ENCODE results near the gene ATF7.

The ATF7 gene

DNA sequence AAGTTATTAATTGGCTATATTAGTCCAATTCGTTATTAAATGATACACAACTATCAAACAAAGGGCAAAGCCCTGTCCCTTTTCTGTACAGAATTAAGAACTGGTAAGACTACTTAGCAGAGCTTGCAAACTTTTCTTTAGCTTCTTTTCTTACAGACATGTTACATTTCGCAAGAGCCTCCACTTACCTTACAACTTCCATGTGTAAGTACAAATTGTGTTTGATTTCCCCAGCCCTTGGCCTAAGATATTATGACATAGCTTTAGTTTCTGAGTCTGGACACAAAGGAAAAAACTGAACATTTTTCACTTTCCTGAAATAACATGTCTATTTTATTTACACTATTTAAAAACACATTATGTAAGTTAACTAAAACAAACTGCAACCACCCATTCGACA lies 1.7 kb downstream of the ATF7 start:
- H2AFZ ChIP-seq (ENCODE audit: low read depth, low read length) = no peak overlapping the region
- peak overlapping the region; percentile 84 for H3K9ac ChIP-seq (ENCODE audit: low read depth, low read length)
- no peaks in the 10 kb centered on the region for H4K20me1 ChIP-seq (ENCODE audit: insufficient read depth, low read length)
- H3K27me3 ChIP-seq (ENCODE audit: insufficient read depth, low read length, poor library complexity) = no peaks in the 10 kb centered on the region
- peak overlapping the region; percentile 91 for H3K4me2 ChIP-seq (ENCODE audit: insufficient read depth, low read length)
- peak overlapping the region in 1 of 2 experiments; percentile 91; a peak in 2 of 4 replicates for H3K4me3 ChIP-seq (ENCODE audit: low read depth in 1 of 2, low read length in 2 of 2)
- H3K4me1 ChIP-seq (ENCODE audit: insufficient read depth, low read length) = peaks cover 31% of the 10 kb centered on the region
- no peaks in the 10 kb centered on the region for H3K9me3 ChIP-seq (ENCODE audit: insufficient read depth, low read length, severe bottlenecking)
- H3K27ac ChIP-seq (ENCODE audit: low read length) = peak overlapping the region; percentile 94; the same call in 1 of the 2 replicates
- H3K79me2 ChIP-seq (ENCODE audit: insufficient read depth, low read length) = peaks cover 60% of the 10 kb centered on the region
- H3K36me3 ChIP-seq (ENCODE audit: insufficient read depth, low read length) = peaks cover 3% of the 10 kb centered on the region; the same call in 1 of the 2 replicates
- ATAC-seq (ENCODE audit: insufficient read depth, low read depth) = no peak
- DNase-seq = no peak
- TF ChIP-seq EZH2 (IDR thresholded peaks at IDR 0.05; ENCODE audit: borderline replicate concordance, low read depth, low read length, severe bottlenecking) = no peak
- no peak for TF ChIP-seq CTCF (IDR thresholded peaks at IDR 0.05; ENCODE audit: borderline replicate concordance, extremely low read depth, low read length, poor library complexity, severe bottlenecking)

GRCh38 chr12:53623548-53624385 lies 2.4 kb downstream of the ATF7 start:
- no peak for DNase-seq
- no peak for ATAC-seq (ENCODE audit: insufficient read depth, low read depth)
- H3K27me3 ChIP-seq (ENCODE audit: insufficient read depth, low read length, poor library complexity) = no peaks in the 10 kb centered on the region
- peaks cover 3% of the 10 kb centered on the region; the same call in 1 of the 2 replicates for H3K36me3 ChIP-seq (ENCODE audit: insufficient read depth, low read length)
- H3K27ac ChIP-seq (ENCODE audit: low read length) = no peak overlapping the region; the same call in 1 of the 2 replicates
- no peaks in the 10 kb centered on the region for H4K20me1 ChIP-seq (ENCODE audit: insufficient read depth, low read length)
- peak overlapping the region; percentile 84 for H3K9ac ChIP-seq (ENCODE audit: low read depth, low read length)
- no peaks in the 10 kb centered on the region for H3K9me3 ChIP-seq (ENCODE audit: insufficient read depth, low read length, severe bottlenecking)
- peak overlapping the region; percentile 91 for H3K4me2 ChIP-seq (ENCODE audit: insufficient read depth, low read length)
- peaks cover 67% of the 10 kb centered on the region for H3K79me2 ChIP-seq (ENCODE audit: insufficient read depth, low read length)
- TF ChIP-seq EZH2 (IDR thresholded peaks at IDR 0.05; ENCODE audit: borderline replicate concordance, low read depth, low read length, severe bottlenecking) (no peak), CTCF (IDR thresholded peaks at IDR 0.05; ENCODE audit: borderline replicate concordance, extremely low read depth, low read length, poor library complexity, severe bottlenecking) (no peak)
- no peak overlapping the region for H2AFZ ChIP-seq (ENCODE audit: low read depth, low read length)
- H3K4me1 ChIP-seq (ENCODE audit: insufficient read depth, low read length) = peaks cover 37% of the 10 kb centered on the region
- H3K4me3 ChIP-seq (ENCODE audit: low read depth in 1 of 2, low read length in 2 of 2) = peak overlapping the region in 1 of 2 experiments; percentile 13; a peak in 1 of 4 replicates

- Histone ChIP-seq H3K27ac (ENCODE audit: low read length) (no peak overlapping the region), H3K4me1 (ENCODE audit: insufficient read depth, low read length) (peaks cover 41% of the 10 kb centered on the region), H2AFZ (ENCODE audit: low read depth, low read length) (no peak overlapping the region), H3K36me3 (ENCODE audit: insufficient read depth, low read length) (peaks cover 3% of the 10 kb centered on the region; the same call in 1 of the 2 replicates), H3K9ac (ENCODE audit: low read depth, low read length) (no peak overlapping the region), H4K20me1 (ENCODE audit: insufficient read depth, low read length) (no peaks in the 10 kb centered on the region), H3K9me3 (ENCODE audit: insufficient read depth, low read length, severe bottlenecking) (no peaks in the 10 kb centered on the region), H3K4me3 (ENCODE audit: low read depth in 1 of 2, low read length in 2 of 2) (no peak overlapping the region), H3K4me2 (ENCODE audit: insufficient read depth, low read length) (no peak overlapping the region), H3K27me3 (ENCODE audit: insufficient read depth, low read length, poor library complexity) (no peaks in the 10 kb centered on the region), H3K79me2 (ENCODE audit: insufficient read depth, low read length) (peaks cover 77% of the 10 kb centered on the region)
- ATAC-seq (ENCODE audit: insufficient read depth, low read depth) (no peak), DNase-seq (no peak)
- TF ChIP-seq CTCF (IDR thresholded peaks at IDR 0.05; ENCODE audit: borderline replicate concordance, extremely low read depth, low read length, poor library complexity, severe bottlenecking) (no peak), EZH2 (IDR thresholded peaks at IDR 0.05; ENCODE audit: borderline replicate concordance, low read depth, low read length, severe bottlenecking) (no peak)
Observed at GRCh38 chr12:53622724-53623123, 3.5 kb downstream of the ATF7 start.

Data from DND-41 (cell line).